ENCODE measurements around the gene FIGN. TPM values are rescaled to one million over a fixed set of nuclear protein-coding genes. Genes with fewer than 3 reads are reported as not detected.

FIGN gene
- total and polyA plus RNA-seq, 7 donors, result 0.08 to 3.0 (median 1.2) TPM

GRCh38 chr2:163621445-163622004 lies 114.3 kb downstream of the FIGN start:
- no peak for DNase-seq
- Histone ChIP-seq H3K9me3 (no peaks in the 10 kb centered on the region), H3K27me3 (ENCODE audit: insufficient read depth in 3 of 3, low read length in 2 of 3) (no peaks in the 10 kb centered on the region), H3K36me3 (ENCODE audit: insufficient read depth in 1 of 2, low read depth in 1 of 2) (no peaks in the 10 kb centered on the region), H3K4me1 (no peaks in the 10 kb centered on the region), H3K27ac (no peak overlapping the region), H3K4me3 (no peak overlapping the region)
- TF ChIP-seq CTCF (IDR thresholded peaks at IDR 0.05), result no peak
- intact Hi-C loops (cut with DNase I), result no loop called here
- no peak for ATAC-seq
- 66 to 72% (median 72%) methylated on average over 7 of the region's 7 CpGs for WGBS, 3 donors

GRCh38 chr2:163617517-163617916 lies 118.3 kb downstream of the FIGN start:
- WGBS, 3 donors, result 90 to 92% (median 90%) methylated on average over 2 of the region's 2 CpGs
- Histone ChIP-seq H3K36me3 (ENCODE audit: insufficient read depth in 1 of 2, low read depth in 1 of 2) (no peaks in the 10 kb centered on the region), H3K4me3 (no peak overlapping the region), H3K27ac (no peak overlapping the region), H3K9me3 (no peaks in the 10 kb centered on the region), H3K4me1 (no peaks in the 10 kb centered on the region), H3K27me3 (ENCODE audit: insufficient read depth in 3 of 3, low read length in 2 of 3) (no peaks in the 10 kb centered on the region)
- no peak for ATAC-seq
- DNase-seq, result no peak
- intact Hi-C loops (cut with DNase I), result no loop called here
- no peak for TF ChIP-seq CTCF (IDR thresholded peaks at IDR 0.05)

- 87 to 94% (median 88%) methylated on average over 3 of the region's 3 CpGs for WGBS, 3 donors
- TF ChIP-seq CTCF (IDR thresholded peaks at IDR 0.05), result no peak
- Histone ChIP-seq H3K4me1 (no peaks in the 10 kb centered on the region), H3K27ac (no peak overlapping the region), H3K27me3 (ENCODE audit: insufficient read depth in 3 of 3, low read length in 2 of 3) (no peaks in the 10 kb centered on the region), H3K4me3 (no peak overlapping the region), H3K9me3 (no peaks in the 10 kb centered on the region), H3K36me3 (ENCODE audit: insufficient read depth in 1 of 2, low read depth in 1 of 2) (peaks cover 0 to 5% of the 10 kb centered on the region in 2 donors)
- DNase-seq, result no peak
- intact Hi-C loops (cut with DNase I), result no loop called here
- ATAC-seq, result no peak
Measured at GRCh38 chr2:163613266-163613731, 122.5 kb downstream of the FIGN start.

- Histone ChIP-seq H3K9me3 (no peaks in the 10 kb centered on the region), H3K27ac (no peak overlapping the region), H3K4me3 (no peak overlapping the region), H3K36me3 (ENCODE audit: insufficient read depth in 1 of 2, low read depth in 1 of 2) (peaks cover 0 to 5% of the 10 kb centered on the region in 2 donors), H3K4me1 (no peaks in the 10 kb centered on the region), H3K27me3 (ENCODE audit: insufficient read depth in 3 of 3, low read length in 2 of 3) (no peaks in the 10 kb centered on the region)
- ATAC-seq (no peak), DNase-seq (no peak)
- no peak for TF ChIP-seq CTCF (IDR thresholded peaks at IDR 0.05)
- intact Hi-C loops (cut with DNase I), result no loop called here
- 75 to 83% (median 77%) methylated on average over 9 of the region's 9 CpGs for WGBS, 3 donors
Measured at GRCh38 chr2:163612332-163612731, 123.5 kb downstream of the FIGN start.

GRCh38 chr2:163611557-163611906 lies 124.3 kb downstream of the FIGN start:
- Histone ChIP-seq H3K4me3 (no peak overlapping the region), H3K4me1 (no peaks in the 10 kb centered on the region), H3K9me3 (no peaks in the 10 kb centered on the region), H3K27me3 (ENCODE audit: insufficient read depth in 3 of 3, low read length in 2 of 3) (no peaks in the 10 kb centered on the region), H3K36me3 (ENCODE audit: insufficient read depth in 1 of 2, low read depth in 1 of 2) (peaks cover 0 to 5% of the 10 kb centered on the region in 2 donors), H3K27ac (no peak overlapping the region)
- WGBS, 3 donors, result 95 to 97% (median 96%) methylated on average over 8 of the region's 8 CpGs
- intact Hi-C loops (cut with DNase I), result no loop called here
- TF ChIP-seq CTCF (IDR thresholded peaks at IDR 0.05), result no peak
- no peak for DNase-seq
- ATAC-seq, result no peak

All from psoas muscle (tissue), 8 donors.